A673 (cell line): ENCODE measurements around the gene HPSE2.

Source experiments
- CTCF ChIP-seq: fragments of 300-800, 200-600 bp; sonication (generic); conservative IDR thresholded peaks from 2 replicates; pipeline ENCODE4 v1.5.1; 2017; ENCODE audit warnings: low read depth, mild to moderate bottlenecking, antibody characterized with exemption, low read length, moderate library complexity, mixed read lengths
- EZH2 ChIP-seq: fragments of 200-600 bp; sonication (generic); IDR thresholded peaks from 2 replicates; pipeline ENCODE4 v1.6.1; 2017; ENCODE audit warnings: borderline replicate concordance, low read depth, mild to moderate bottlenecking, mixed read lengths, antibody characterized with exemption, low read length; ENCODE audit not compliant: poor library complexity, severe bottlenecking

DNA sequence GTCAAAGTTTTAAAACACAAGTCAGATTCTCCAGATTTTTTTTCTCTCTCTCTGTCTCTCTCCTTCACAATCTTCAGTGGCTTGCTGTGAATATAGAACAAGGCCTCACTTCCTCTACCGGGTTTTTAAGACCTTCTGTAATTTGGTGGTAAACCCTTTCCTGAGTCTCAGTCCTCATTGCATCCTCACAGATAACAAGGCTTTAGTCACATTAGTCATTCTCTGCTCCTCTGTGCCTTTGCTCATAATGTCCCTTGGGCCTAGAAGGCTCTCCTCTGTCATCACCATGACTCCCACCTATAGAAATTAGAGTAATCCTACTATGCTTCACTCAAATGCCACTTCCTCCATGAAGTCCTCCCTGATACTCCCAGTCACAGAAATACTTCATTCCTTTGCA is 616.2 kb downstream of the HPSE2 start:
- no peak for TF ChIP-seq CTCF
- no peak for TF ChIP-seq EZH2
